Calu3 (cell line): ENCODE data around the gene OR2S2. TPM values are rescaled to one million over a fixed set of nuclear protein-coding genes. Genes with fewer than 3 reads are reported as not detected.

Experiments used
- BruUV-seq: library from RNA; stranded (reverse); fragments of 400-500 nt; replicated peaks from 2 replicates; lab custom pipeline; 2021; lab: Mats Ljungman, UMichigan
- CTCF ChIA-PET: fragments of 300-600 bp; sonication (Branson Sonifier 250); formaldehyde crosslinking; loops from one replicate; lab custom pipeline; 2022; ENCODE audit warnings: antibody characterized with exemption; lab: Charles Lee
- DNase-seq: peaks from one replicate; pipeline ENCODE4 v3.0.0; 2022
- H3K27ac Mint-ChIP-seq: one replicate; pipeline ENCODE4 v1.8.0; 2022; ENCODE audit warnings: mixed read lengths; ENCODE audit not compliant: unreplicated experiment
- H3K27me3 Mint-ChIP-seq: one replicate; pipeline ENCODE4 v1.8.0; 2022; ENCODE audit warnings: mixed read lengths; ENCODE audit not compliant: unreplicated experiment
- H3K36me3 Mint-ChIP-seq: one replicate; pipeline ENCODE4 v1.8.0; 2022; ENCODE audit warnings: mild to moderate bottlenecking, moderate library complexity, mixed read lengths; ENCODE audit not compliant: insufficient read depth, unreplicated experiment
- H3K4me1 Mint-ChIP-seq: one replicate; pipeline ENCODE4 v1.8.0; 2022; ENCODE audit warnings: mild to moderate bottlenecking, low read depth, mixed read lengths; ENCODE audit not compliant: unreplicated experiment
- H3K4me3 Mint-ChIP-seq: one replicate; pipeline ENCODE4 v1.8.0; 2022; ENCODE audit warnings: mild to moderate bottlenecking, low read depth, moderate library complexity, mixed read lengths; ENCODE audit not compliant: unreplicated experiment
- H3K9me3 Mint-ChIP-seq: one replicate; pipeline ENCODE4 v1.8.0; 2022; ENCODE audit warnings: low read depth, mixed read lengths; ENCODE audit not compliant: unreplicated experiment
- CTCF ChIP-seq: fragments of 200-600 bp; IDR thresholded peaks from one replicate; pipeline ENCODE4 v1.8.0; 2022; ENCODE audit warnings: antibody characterized with exemption; ENCODE audit not compliant: unreplicated experiment
- intact Hi-C: fragments of 100-400 bp; cut with micrococcal nuclease; formaldehyde crosslinking; loops from one replicate; pipeline ENCODE4 v1.10.0; 2022; ENCODE audit not compliant: unreplicated experiment
- total RNA-seq: library from RNA; stranded (reverse); gene quantifications from 2 replicates; pipeline ENCODE4 v1.2.3, GENCODE V29; 2022

Gene OR2S2
- total RNA-seq, 1 experiment from 2014 or later: not detected

GRCh38 chr9:35930521-35930920 is 27.4 kb downstream of the OR2S2 start:
- no peaks in the 10 kb centered on the region for H3K4me1 Mint-ChIP-seq

GRCh38 chr9:35929453-35929718 is 28.6 kb downstream of the OR2S2 start:
- no peak for TF ChIP-seq CTCF
- Mint-ChIP-seq H3K4me3 (no peak overlapping the region), H3K9me3 (no peaks in the 10 kb centered on the region), H3K36me3 (no peaks in the 10 kb centered on the region), H3K27ac (no peak overlapping the region), H3K27me3 (peaks cover 17% of the 10 kb centered on the region), H3K4me1 (no peaks in the 10 kb centered on the region)
- CTCF ChIA-PET: no interaction called here
- intact Hi-C loops: no loop called here
- no peak for DNase-seq
- BruUV-seq: no TSS peak

More at GRCh38 chr9:35930521-35930920, 27.4 kb downstream of the OR2S2 start:
- no peaks in the 10 kb centered on the region for H3K36me3 Mint-ChIP-seq
- no peaks in the 10 kb centered on the region for H3K9me3 Mint-ChIP-seq
- H3K27ac Mint-ChIP-seq: no peak overlapping the region
- CTCF ChIA-PET: no interaction called here
- intact Hi-C loops: no loop called here
- DNase-seq: no peak
- peaks cover 17% of the 10 kb centered on the region for H3K27me3 Mint-ChIP-seq
- no peak overlapping the region for H3K4me3 Mint-ChIP-seq
- no peak for TF ChIP-seq CTCF
- BruUV-seq: no TSS peak

GRCh38 chr9:35928591-35929452 is 29.1 kb downstream of the OR2S2 start:
- no peak overlapping the region for H3K4me3 Mint-ChIP-seq
- DNase-seq: no peak
- TF ChIP-seq CTCF: no peak
- intact Hi-C loops: no loop called here
- H3K9me3 Mint-ChIP-seq: no peaks in the 10 kb centered on the region
- no peaks in the 10 kb centered on the region for H3K36me3 Mint-ChIP-seq
- CTCF ChIA-PET: no interaction called here
- BruUV-seq: no TSS peak
- H3K27me3 Mint-ChIP-seq: peaks cover 17% of the 10 kb centered on the region
- no peak overlapping the region for H3K27ac Mint-ChIP-seq
- H3K4me1 Mint-ChIP-seq: no peaks in the 10 kb centered on the region

GRCh38 chr9:35923927-35924763 is 33.8 kb downstream of the OR2S2 start:
- H3K4me3 Mint-ChIP-seq: no peak overlapping the region
- CTCF ChIA-PET: no interaction called here
- no peak overlapping the region for H3K27ac Mint-ChIP-seq
- no peak for DNase-seq
- H3K27me3 Mint-ChIP-seq: peaks cover 1% of the 10 kb centered on the region
- no TSS peak for BruUV-seq
- no peaks in the 10 kb centered on the region for H3K4me1 Mint-ChIP-seq
- no peaks in the 10 kb centered on the region for H3K9me3 Mint-ChIP-seq
- intact Hi-C loops: no loop called here
- H3K36me3 Mint-ChIP-seq: no peaks in the 10 kb centered on the region
- TF ChIP-seq CTCF: no peak
